Measurements from ENCODE around the gene GNPTAB.
"Not testable (repeated sequence)": the region's sequence is repeated elsewhere in the genome, so short reads cannot be mapped to it uniquely, and the experiment has no call there.

Gene GNPTAB

DNA sequence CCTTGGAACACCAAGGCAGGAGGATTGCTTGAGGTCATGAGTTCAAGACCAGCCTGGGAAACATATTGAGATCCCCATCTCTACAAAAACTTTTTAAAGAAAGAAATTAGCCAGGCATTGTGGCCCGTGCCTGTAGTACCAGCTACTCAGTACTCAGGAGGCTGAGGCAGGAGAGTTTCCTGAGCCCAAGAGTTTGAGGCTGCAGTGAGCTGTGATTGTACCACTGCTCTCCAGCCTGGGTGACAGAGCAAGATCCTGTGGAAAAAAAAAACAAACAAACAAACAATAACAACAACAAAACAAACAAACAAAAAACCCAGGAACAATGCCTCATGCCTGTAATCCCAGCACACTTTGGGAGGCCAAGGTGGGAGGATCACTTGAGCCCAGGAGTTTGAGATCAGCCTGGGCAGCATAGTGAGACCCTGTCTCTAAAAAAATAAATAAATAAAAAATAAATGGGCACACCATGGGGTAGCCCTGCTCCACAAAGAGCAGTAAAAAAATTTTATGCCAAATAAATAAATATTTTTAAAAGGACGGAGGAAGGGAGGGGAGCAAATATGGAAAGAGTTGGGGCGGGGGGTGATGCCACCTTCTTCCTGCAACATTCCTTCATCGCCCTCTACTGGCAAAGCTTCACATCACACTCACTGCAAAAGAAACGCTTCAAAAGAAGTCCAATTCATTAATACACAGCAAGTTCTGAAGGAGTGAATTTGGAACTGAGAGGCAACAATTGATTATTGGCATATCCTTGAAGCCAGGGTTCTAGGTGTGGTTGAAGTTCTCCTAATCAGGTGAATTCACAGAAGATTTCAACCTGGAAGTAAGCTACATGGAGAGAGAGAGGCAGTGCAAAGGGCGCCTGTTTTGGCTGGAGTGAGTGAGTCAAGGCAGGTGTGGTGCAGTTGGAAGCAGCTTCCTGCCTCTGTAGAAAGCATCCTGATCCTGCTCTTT is 8.8 kb upstream of the GNPTAB start:
- DNase-seq (ENCODE audit: low read depth in 1 of 2, low spot score in 1 of 2): peak; percentile 51 to 84
- in situ Hi-C loops (cut with HindIII; ENCODE audit: low pct_unique_long_range_greater_than_20kb, low sequenced_read_pairs): no loop called here
- TF ChIP-seq JUND (IDR thresholded peaks at IDR 0.05; ENCODE audit: low read depth): no peak

DNA sequence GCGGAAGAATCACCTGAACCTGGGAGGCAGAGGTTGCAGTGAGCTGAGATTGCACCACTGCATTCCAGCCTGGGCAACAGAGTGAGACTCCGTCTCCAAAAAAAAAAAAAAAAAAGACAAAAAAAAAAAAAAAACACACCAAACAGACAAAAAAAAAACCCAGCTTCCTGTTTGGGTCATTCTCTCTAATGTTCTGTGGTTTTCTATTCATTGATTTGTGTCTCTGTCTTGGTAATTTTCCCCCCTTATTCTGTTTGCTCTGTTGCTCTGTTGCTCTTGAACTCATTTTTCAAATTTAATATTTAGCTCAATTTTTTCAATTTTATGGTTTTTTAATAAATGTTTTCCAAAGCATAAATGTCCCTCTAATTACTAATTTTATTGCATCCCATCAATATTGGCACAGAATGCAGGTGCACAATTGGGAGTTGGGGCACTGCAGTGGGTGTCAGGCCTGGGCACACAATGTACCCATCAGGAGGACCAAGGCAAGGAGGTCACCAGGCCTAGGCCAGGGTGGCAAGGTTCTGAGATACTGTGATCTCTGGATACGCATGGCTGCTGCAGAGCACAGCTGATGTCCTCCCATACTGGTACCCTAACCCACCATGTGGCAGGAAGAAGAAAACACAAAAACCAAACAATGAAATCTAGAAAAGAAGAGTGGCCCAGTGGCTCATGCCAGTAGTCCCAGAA is 8.0 kb upstream of the GNPTAB start:
- no peak for TF ChIP-seq JUND (IDR thresholded peaks at IDR 0.05; ENCODE audit: low read depth)
- in situ Hi-C loops (cut with HindIII; ENCODE audit: low pct_unique_long_range_greater_than_20kb, low sequenced_read_pairs): no loop called here
- no peak for DNase-seq (ENCODE audit: low read depth in 1 of 2, low spot score in 1 of 2)

- TF ChIP-seq JUND (IDR thresholded peaks at IDR 0.05; ENCODE audit: low read depth): no peak
- DNase-seq (ENCODE audit: low read depth in 1 of 2, low spot score in 1 of 2): no peak
- in situ Hi-C loops (cut with HindIII; ENCODE audit: low pct_unique_long_range_greater_than_20kb, low sequenced_read_pairs): no loop called here
These were observed 1.3 kb upstream of the GNPTAB start for GRCh38 chr12:101832030-101832429.

DNA sequence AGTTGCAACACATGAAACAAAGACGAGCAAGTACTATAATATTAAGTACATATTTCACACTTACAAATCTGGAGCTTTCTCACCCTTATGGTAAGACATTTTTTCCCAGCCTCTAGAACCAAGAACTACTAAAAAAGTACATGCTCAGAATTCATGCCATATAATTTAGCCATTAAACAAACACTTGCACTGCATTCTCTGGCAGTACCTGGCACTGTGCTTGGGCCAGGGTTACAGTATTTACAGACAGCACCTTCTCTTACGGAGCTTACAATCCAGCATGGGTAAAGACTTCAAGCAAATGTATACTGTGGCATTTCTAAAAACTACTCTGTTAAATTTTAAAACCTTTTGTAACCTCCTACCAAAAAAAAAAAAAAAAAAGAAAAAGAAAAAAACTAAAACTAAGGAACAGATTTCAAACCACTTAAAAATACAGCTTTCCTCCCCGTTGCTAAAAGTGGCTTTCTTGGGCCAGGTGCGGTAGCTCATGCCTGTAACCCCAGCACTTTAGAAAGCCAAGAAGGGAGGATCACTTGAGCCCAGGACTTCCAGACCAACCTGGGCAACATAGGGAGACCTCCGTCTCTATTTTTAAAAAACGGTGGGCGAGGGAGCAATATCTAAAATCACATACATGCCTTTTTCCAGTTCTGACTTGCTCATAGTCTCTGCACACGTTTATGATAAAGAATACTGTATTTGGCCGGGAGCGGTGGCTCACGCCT is 956 bp downstream of the GNPTAB start:
- peak; percentile 38 to 49 for DNase-seq (ENCODE audit: low read depth in 1 of 2, low spot score in 1 of 2)
- TF ChIP-seq JUND (IDR thresholded peaks at IDR 0.05; ENCODE audit: low read depth): no peak
- in situ Hi-C loops (cut with HindIII; ENCODE audit: low pct_unique_long_range_greater_than_20kb, low sequenced_read_pairs): no loop called here

GRCh38 chr12:101828463-101829196 is 2.1 kb downstream of the GNPTAB start:
- no peak for DNase-seq (ENCODE audit: low read depth in 1 of 2, low spot score in 1 of 2)
- in situ Hi-C loops (cut with HindIII; ENCODE audit: low pct_unique_long_range_greater_than_20kb, low sequenced_read_pairs): no loop called here
- no peak for TF ChIP-seq JUND (IDR thresholded peaks at IDR 0.05; ENCODE audit: low read depth)

DNA sequence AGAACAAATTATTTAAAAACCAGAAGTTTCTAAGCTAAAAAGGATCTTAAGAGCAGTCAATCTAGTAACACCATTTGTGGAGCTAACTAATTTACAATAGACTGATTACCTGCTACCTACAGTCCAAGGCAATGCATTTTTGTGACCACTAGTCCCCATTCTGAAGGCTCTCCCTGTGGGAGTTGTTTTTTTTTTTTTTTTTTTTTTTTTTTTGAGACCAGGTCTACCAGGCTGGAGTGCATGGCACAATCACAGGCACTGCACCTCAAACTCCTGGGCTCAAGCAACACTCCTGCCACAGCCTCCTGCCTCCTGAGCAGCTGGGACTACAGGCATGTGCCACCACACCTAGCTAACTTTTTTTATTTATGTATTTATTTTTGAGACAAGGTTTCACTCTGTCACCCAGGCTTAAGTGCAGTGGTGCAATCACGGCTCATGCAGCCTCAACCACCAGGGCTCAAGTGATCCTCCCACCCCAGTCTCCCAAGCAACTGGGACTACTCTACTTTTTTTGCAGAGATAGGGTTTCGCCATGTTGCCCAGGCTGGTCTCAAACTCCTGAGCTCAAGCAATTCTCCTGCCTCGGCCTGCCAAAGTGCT is 3.9 kb downstream of the GNPTAB start:
- DNase-seq (ENCODE audit: low read depth in 1 of 2, low spot score in 1 of 2): no peak
- no peak for TF ChIP-seq JUND (IDR thresholded peaks at IDR 0.05; ENCODE audit: low read depth)
- in situ Hi-C loops (cut with HindIII; ENCODE audit: low pct_unique_long_range_greater_than_20kb, low sequenced_read_pairs): no loop called here

- no peak for TF ChIP-seq JUND (IDR thresholded peaks at IDR 0.05; ENCODE audit: low read depth)
- peak in 1 of 2 experiments; percentile 19 for DNase-seq (ENCODE audit: low read depth in 1 of 2, low spot score in 1 of 2)
- in situ Hi-C loops (cut with HindIII; ENCODE audit: low pct_unique_long_range_greater_than_20kb, low sequenced_read_pairs): no loop called here
These were observed 5.9 kb downstream of the GNPTAB start for GRCh38 chr12:101824831-101825230.

GRCh38 chr12:101823891-101824290 is 6.9 kb downstream of the GNPTAB start:
- DNase-seq (ENCODE audit: low read depth in 1 of 2, low spot score in 1 of 2): peak; percentile 43 to 55
- in situ Hi-C loops (cut with HindIII; ENCODE audit: low pct_unique_long_range_greater_than_20kb, low sequenced_read_pairs): no loop called here
- TF ChIP-seq JUND (IDR thresholded peaks at IDR 0.05; ENCODE audit: low read depth): no peak

- no peak for DNase-seq (ENCODE audit: low read depth in 1 of 2, low spot score in 1 of 2)
- TF ChIP-seq JUND (IDR thresholded peaks at IDR 0.05; ENCODE audit: low read depth): no peak
- in situ Hi-C loops (cut with HindIII; ENCODE audit: low pct_unique_long_range_greater_than_20kb, low sequenced_read_pairs): no loop called here
These were observed 7.7 kb downstream of the GNPTAB start for GRCh38 chr12:101823039-101823438.

DNA sequence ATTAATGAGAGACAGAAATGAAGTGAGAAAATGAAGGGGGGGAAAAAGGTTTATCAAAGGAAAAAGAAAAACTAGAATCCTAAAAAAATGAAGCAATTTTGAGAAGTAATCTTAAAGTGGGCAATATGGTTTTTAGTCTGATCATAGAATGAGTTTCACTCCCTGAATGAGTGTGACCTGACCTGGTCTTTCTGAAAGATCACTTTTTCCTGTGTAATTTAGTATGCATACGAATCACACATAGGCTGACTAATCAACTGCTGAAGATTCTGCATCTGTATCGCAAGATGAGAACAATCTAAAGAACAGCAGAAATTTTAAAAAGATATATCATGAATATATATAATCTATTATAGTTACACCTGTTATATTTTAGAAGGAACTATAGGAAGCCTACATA is 11.3 kb downstream of the GNPTAB start:
- DNase-seq (ENCODE audit: low read depth in 1 of 2, low spot score in 1 of 2): no peak
- TF ChIP-seq JUND (IDR thresholded peaks at IDR 0.05; ENCODE audit: low read depth): no peak
- in situ Hi-C loops (cut with HindIII; ENCODE audit: low pct_unique_long_range_greater_than_20kb, low sequenced_read_pairs): no loop called here

GRCh38 chr12:101818689-101819088 is 12.1 kb downstream of the GNPTAB start:
- in situ Hi-C loops (cut with HindIII; ENCODE audit: low pct_unique_long_range_greater_than_20kb, low sequenced_read_pairs); DNase-seq (ENCODE audit: low read depth in 1 of 2, low spot score in 1 of 2): not testable (repeated sequence)

- no peak for TF ChIP-seq JUND (IDR thresholded peaks at IDR 0.05; ENCODE audit: low read depth)
- in situ Hi-C loops (cut with HindIII; ENCODE audit: low pct_unique_long_range_greater_than_20kb, low sequenced_read_pairs): no loop called here
- no peak for DNase-seq (ENCODE audit: low read depth in 1 of 2, low spot score in 1 of 2)
These were observed 17.6 kb downstream of the GNPTAB start for GRCh38 chr12:101813117-101813516.

DNA sequence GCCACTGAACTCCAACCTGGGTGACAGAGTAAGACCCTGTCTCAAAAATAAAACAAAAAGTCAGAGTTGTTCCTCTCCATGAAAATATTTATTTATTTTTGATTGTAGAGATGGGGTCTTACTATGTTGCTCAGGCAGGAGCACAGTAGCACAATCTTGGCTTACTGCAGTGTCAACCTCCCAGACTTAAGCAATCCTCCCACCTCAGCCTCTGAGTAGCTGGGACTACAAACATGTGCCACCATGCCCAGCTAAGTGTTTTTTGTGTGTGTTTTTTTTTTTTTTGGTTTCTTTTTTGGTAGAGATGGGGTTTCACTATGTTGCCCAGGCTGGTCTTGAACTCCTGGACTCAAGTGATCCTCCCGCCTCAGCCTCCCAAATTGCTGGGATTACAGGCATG is 18.0 kb downstream of the GNPTAB start:
- in situ Hi-C loops (cut with HindIII; ENCODE audit: low pct_unique_long_range_greater_than_20kb, low sequenced_read_pairs); DNase-seq (ENCODE audit: low read depth in 1 of 2, low spot score in 1 of 2): not testable (repeated sequence)

DNA sequence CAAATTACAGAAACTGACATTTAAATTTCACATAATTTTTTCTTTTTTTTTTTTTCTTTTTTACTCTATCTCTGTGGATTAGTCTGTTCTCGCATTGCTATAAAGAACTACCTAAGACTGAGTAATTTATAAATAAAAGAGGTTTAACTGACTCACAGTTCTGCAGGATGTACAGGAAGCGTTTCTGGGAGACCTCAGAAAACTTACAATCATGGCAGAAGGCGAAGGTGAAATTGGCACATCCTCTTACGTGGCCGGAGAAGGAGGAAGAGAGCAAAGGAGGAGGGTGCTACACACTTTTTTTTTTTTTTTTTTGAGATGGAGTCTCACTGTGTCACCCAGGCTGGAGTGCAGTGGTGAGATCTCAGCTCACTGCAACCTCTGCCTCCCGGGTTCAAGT is 19.4 kb downstream of the GNPTAB start:
- in situ Hi-C loops (cut with HindIII; ENCODE audit: low pct_unique_long_range_greater_than_20kb, low sequenced_read_pairs); DNase-seq (ENCODE audit: low read depth in 1 of 2, low spot score in 1 of 2): not testable (repeated sequence)

All from T47D (cell line).